HG03558 (cell line): ENCODE results near the gene OVCH2.
"Not testable (repeated sequence)": the region's sequence is repeated elsewhere in the genome, so short reads cannot be mapped to it uniquely, and the experiment has no call there.

ENCODE experiments used
- ATAC-seq: cut with Tn5 transposase; IDR thresholded peaks from one replicate; pipeline ENCODE4 v1.9.1; 2021; ENCODE audit warnings: moderate number of reproducible peaks; ENCODE audit not compliant: unreplicated experiment; ENCODE audit errors: extremely low read depth

Gene OVCH2

GRCh38 chr11:7706377-7706776 is at the start of gene OVCH2:
Gene OVCH2 (minus strand): TSS chr11:7706477. CDS start chr11:7706394, 83 bp downstream.
- no peak for ATAC-seq

GRCh38 chr11:7749456-7749855 is 43.2 kb upstream of the OVCH2 start:
- ATAC-seq: no peak

GRCh38 chr11:7734767-7735166 is 28.5 kb upstream of the OVCH2 start:
- not testable (repeated sequence) for ATAC-seq

GRCh38 chr11:7714786-7715185 is 8.5 kb upstream of the OVCH2 start:
- ATAC-seq: no peak

GRCh38 chr11:7703740-7704139 is 2.5 kb downstream of the OVCH2 start:
- ATAC-seq: no peak

GRCh38 chr11:7696424-7696823 is 9.9 kb downstream of the OVCH2 start:
- ATAC-seq: no peak

- no peak for ATAC-seq
Measured at GRCh38 chr11:7694235-7694634, 12.0 kb downstream of the OVCH2 start.

- ATAC-seq: no peak
Measured at GRCh38 chr11:7692426-7692825, 13.9 kb downstream of the OVCH2 start.

- ATAC-seq: no peak
Measured at GRCh38 chr11:7691759-7692350, 14.4 kb downstream of the OVCH2 start.

- no peak for ATAC-seq
Measured at GRCh38 chr11:7690648-7691047, 15.6 kb downstream of the OVCH2 start.

GRCh38 chr11:7689239-7689638 is 17.0 kb downstream of the OVCH2 start:
- ATAC-seq: no peak

- ATAC-seq: no peak
Measured at GRCh38 chr11:7688238-7688826, 17.9 kb downstream of the OVCH2 start.

- no peak for ATAC-seq
Measured at GRCh38 chr11:7687386-7687785, 18.9 kb downstream of the OVCH2 start.

GRCh38 chr11:7686761-7687160 is 19.5 kb downstream of the OVCH2 start:
- ATAC-seq: no peak

GRCh38 chr11:7683571-7683970 is 22.7 kb downstream of the OVCH2 start:
- no peak for ATAC-seq

- ATAC-seq: no peak
Measured at GRCh38 chr11:7677796-7678201, 28.5 kb downstream of the OVCH2 start.

GRCh38 chr11:7677071-7677470 is 29.2 kb downstream of the OVCH2 start:
- ATAC-seq: no peak

- ATAC-seq: no peak
Measured at GRCh38 chr11:7675631-7676030, 30.6 kb downstream of the OVCH2 start.

- ATAC-seq: no peak
Measured at GRCh38 chr11:7673724-7674434, 32.4 kb downstream of the OVCH2 start.

- ATAC-seq: no peak
Measured at GRCh38 chr11:7672960-7673723, 33.1 kb downstream of the OVCH2 start, which contains the start of gene CYB5R2. Gene CYB5R2 (minus strand): TSS chr11:7673500. CDS start chr11:7672825, 675 bp downstream.
